GM11168 (cell line): ENCODE results near the gene BCL6.

Experiments
- in situ Hi-C: fragments of 300-500 bp; cut with MboI; formaldehyde crosslinking; loops from one replicate; pipeline ENCODE4 v1.12.0; 2022; ENCODE audit warnings: low sequenced_read_pairs; ENCODE audit not compliant: unreplicated experiment

The BCL6 gene

GRCh38 chr3:187725224-187725623, 20.0 kb downstream of the BCL6 start:
- in situ Hi-C loops, result loop anchor here (25.0 kb wide), 1 partner anchor 1412 kb away; no protein-coding TSS in a partner anchor

GRCh38 chr3:187722206-187722612, 23.1 kb downstream of the BCL6 start:
- in situ Hi-C loops, result no loop called here

- in situ Hi-C loops, result no loop called here
Measured at GRCh38 chr3:187721055-187721454, 24.2 kb downstream of the BCL6 start.

GRCh38 chr3:187720337-187720670, 25.0 kb downstream of the BCL6 start:
- in situ Hi-C loops, result no loop called here

GRCh38 chr3:187719628-187720336, 25.5 kb downstream of the BCL6 start:
- in situ Hi-C loops, result no loop called here

GRCh38 chr3:187718802-187719201, 26.5 kb downstream of the BCL6 start:
- in situ Hi-C loops, result no loop called here

- in situ Hi-C loops, result no loop called here
Measured at GRCh38 chr3:187717572-187717971, 27.7 kb downstream of the BCL6 start.

- in situ Hi-C loops, result no loop called here
Measured at GRCh38 chr3:187714404-187714979, 30.8 kb downstream of the BCL6 start.

- in situ Hi-C loops, result no loop called here
Measured at GRCh38 chr3:187713504-187713903, 31.8 kb downstream of the BCL6 start.

GRCh38 chr3:187709155-187709554, 36.1 kb downstream of the BCL6 start:
- in situ Hi-C loops, result no loop called here

- in situ Hi-C loops, result no loop called here
Measured at GRCh38 chr3:187708696-187709095, 36.6 kb downstream of the BCL6 start.

GRCh38 chr3:187706971-187707370, 38.3 kb downstream of the BCL6 start:
- in situ Hi-C loops, result no loop called here

GRCh38 chr3:187705164-187705563, 40.1 kb downstream of the BCL6 start:
- in situ Hi-C loops, result no loop called here

- in situ Hi-C loops, result no loop called here
Measured at GRCh38 chr3:187702507-187703033, 42.7 kb downstream of the BCL6 start, which contains the start of gene RTP2. TSS of gene RTP2 (minus strand) at chr3:187702557. CDS start at chr3:187702128, 429 bp downstream.

- in situ Hi-C loops, result no loop called here
Measured at GRCh38 chr3:187700249-187700648, 45.0 kb downstream of the BCL6 start.

GRCh38 chr3:187698499-187699399, 46.5 kb downstream of the BCL6 start:
- in situ Hi-C loops, result no loop called here

GRCh38 chr3:187696021-187696420, 49.2 kb downstream of the BCL6 start:
- in situ Hi-C loops, result no loop called here

- in situ Hi-C loops, result no loop called here
Measured at GRCh38 chr3:187695449-187695848, 49.8 kb downstream of the BCL6 start.

GRCh38 chr3:187694801-187695200, 50.5 kb downstream of the BCL6 start:
- in situ Hi-C loops, result no loop called here

GRCh38 chr3:187693431-187693830, 51.8 kb downstream of the BCL6 start:
- in situ Hi-C loops, result no loop called here

- in situ Hi-C loops, result loop anchor here (5.0 kb wide), 1 partner anchor 73 kb away; no protein-coding TSS in a partner anchor
Measured at GRCh38 chr3:187689984-187690383, 55.3 kb downstream of the BCL6 start.
